HG03457 (cell line): ENCODE data around the gene LRRC10B.
"Not testable (repeated sequence)": the region's sequence is repeated elsewhere in the genome, so short reads cannot be mapped to it uniquely, and the experiment has no call there.

ENCODE experiments used
- ATAC-seq: cut with Tn5 transposase; IDR thresholded peaks from one replicate; pipeline ENCODE4 v1.9.1; 2021; ENCODE audit warnings: moderate number of reproducible peaks; ENCODE audit not compliant: unreplicated experiment

The LRRC10B gene

DNA sequence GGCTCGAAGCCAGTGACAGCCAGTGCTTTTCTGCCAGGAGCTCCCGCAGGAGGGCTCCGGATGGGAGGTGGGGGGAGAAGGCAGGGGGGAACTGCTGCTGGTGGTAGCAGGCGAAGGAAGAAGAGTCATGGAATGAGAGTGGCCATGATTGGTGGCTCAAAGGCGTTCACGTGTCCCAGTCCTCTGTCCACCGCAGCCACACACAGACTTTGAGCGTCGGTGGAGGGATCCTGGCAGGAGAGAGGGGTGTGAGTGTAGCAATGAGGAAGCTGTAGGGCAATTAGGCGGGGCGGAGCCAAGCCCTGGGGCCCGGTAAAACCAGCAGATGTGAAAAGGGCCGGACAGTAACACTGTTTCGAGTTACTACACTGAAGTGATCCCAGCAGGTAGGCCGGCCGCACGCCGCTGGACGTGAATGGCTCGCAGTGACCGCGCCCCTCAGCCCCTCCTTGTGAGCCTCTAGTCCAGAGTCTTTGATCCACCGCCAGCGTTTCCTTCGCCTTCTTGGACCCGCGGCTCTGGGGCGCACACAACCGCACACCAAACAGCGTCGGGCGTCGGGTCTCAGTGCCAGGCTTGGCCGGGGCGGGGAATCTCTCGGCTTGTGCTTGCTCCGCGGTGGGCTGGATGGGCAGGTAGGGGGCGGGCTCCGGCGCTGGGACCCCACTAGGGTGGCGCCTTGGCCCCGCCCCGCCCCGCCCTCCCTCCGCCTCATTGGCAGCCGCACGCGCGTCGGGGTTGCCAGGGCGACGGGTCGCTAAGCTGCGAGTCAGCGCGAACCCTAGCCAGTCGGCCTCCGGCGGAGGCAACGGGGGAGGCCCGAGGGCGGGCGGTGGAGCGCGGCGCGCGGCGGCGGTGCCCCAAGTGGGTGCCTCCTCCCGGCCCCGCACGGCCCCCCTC is at the start of gene LRRC10B:
LRRC10B (plus strand) TSS at position 788 of the 900 bp plus-strand sequence. CDS start 250 bp downstream, outside the sequence.
- ATAC-seq: no peak

DNA sequence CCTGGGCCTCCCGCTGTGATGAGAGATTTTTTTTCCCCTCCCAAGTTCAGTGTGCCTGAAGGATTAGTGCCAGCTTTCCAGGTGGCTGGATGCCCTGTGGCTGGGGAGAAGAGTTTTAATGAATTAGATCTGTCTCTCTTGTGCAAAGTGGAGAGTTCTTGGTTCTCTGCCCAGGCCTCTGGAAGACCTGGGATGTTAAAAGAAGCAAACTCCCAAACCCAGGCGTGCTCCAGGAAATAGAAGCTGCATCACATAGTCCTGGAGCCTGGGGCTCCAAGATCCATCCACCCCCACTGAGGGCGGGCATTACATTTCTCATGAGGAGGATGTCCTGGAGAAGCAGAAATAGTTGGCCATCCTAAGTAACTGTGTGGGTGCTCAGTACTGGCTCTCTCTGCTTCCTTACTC is 48.1 kb upstream of the LRRC10B start:
- ATAC-seq: no peak

DNA sequence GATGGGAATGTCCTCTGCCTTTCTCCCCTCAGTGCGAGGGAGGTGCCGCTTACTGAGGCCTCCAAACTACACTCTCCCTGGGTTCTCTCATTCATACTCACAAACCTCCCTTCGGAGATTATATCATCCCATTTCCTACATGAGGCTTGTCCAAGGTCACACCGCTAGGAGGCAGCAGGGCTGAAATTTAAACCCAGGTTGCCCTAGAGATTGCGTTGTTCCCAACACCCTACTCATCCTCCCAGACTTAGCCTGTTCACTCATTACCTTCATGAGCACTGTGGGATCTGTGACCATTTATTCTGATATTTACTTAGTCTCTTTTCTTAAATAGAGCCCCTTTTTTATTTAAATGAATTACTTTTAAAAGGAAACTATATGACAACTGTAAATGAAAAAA is 47.6 kb upstream of the LRRC10B start:
- ATAC-seq: no peak

DNA sequence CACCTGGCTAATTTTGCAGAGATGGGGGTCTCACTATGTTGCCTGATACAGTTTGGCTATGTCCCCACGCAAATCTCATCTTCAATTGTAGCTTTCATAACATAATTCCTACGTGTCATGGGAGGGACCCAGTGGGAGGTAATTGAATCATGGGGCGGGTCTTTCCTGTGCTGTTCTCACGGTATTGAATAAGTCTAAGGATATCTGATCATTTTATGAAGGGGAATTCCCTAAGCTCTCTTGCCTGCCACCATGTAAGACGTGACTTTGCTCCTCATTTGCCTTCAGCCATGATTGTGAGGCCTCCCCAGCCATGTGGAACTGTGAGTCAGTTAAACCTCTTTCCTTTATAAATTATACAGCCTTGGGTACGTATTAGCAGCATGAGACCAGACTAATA is 40.9 kb upstream of the LRRC10B start:
- not testable (repeated sequence) for ATAC-seq

DNA sequence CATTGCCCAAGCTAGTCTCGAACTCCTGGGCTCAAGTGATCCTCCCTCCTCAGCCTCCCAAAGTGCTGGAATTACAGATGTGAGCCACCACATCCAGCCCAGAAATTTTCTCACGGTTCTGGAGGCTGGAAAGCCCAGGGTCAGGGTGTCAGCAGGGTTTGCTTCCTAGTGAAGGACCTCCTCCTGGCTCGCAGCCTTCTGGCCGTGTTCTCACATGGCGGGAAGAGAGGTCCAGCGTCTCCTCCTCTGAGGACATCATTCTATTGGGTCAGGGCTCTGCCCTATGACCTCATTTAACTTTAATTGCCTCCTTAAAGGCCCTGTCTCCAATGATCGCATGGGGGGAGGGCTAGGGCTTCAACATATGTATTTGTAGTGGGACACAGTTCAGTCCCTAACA is 40.5 kb upstream of the LRRC10B start:
- no peak for ATAC-seq

DNA sequence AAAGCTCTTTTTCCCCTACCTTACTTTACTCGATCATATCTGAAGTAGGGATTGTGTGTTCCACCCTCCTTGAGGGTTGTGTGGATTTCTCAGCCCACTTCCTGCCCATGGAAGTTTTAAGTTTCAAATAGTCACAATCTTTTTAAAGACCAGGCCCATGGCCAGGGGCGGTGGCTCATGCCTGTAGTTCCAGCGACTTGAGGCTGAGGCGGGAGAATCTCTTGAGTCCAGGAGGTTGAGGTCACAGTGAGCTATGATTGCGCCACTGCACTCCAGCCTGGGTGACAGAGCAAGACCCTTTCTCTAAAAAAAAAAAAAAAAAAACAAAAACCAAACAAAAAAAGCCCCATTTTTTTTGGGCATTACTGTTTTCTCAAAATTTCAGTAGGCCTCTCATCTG is 36.3 kb upstream of the LRRC10B start:
- ATAC-seq: no peak

DNA sequence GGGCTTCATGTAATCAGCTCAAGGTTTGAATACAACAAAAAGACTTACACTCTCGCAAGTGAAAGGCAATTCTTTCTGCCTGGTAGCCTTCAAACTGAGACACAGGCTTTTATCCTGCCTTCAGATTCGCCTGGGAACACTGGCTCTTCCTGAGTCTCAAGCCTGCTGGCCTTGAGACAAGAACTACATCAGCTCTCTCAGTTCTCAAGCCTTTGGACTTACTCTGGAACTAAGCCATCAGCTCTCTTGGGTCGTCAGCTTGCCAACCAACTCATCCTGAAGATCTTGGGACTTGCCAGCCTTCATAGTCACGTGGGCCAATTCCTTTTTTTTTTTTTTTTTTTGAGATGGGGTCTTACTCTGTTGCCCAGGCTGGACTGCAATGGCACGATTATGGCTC is 35.7 kb upstream of the LRRC10B start:
- no peak for ATAC-seq

DNA sequence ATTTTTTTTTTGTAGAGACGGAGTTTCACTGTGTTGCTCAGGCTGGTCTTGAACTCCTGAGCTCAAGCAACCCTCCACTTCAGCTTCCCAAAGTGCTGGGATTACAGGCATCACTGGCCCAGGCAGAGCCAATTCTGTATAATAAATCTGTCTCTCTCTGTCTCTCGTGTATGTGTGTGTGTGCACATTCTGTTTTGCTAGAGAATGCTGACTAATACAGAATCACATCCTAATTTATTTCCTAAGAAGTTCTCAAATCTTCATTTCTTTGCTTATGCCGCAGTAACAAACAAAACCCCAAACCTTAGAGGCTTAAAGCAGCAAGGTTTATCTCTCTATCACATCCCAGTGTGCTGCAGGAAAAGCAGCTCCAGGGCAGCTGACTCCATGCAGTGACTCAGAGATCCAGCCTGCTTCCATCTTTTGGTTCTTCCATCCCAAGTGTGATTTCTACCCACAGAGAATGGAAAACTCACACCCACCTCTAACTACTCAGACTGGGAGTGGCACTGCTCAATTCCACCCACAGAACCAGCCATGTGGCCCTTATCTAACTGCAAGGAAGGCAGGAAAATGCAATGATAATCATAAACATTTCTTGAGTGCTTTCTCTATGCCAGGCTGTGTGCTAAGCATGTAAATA is 35.1 kb upstream of the LRRC10B start:
- no peak for ATAC-seq

DNA sequence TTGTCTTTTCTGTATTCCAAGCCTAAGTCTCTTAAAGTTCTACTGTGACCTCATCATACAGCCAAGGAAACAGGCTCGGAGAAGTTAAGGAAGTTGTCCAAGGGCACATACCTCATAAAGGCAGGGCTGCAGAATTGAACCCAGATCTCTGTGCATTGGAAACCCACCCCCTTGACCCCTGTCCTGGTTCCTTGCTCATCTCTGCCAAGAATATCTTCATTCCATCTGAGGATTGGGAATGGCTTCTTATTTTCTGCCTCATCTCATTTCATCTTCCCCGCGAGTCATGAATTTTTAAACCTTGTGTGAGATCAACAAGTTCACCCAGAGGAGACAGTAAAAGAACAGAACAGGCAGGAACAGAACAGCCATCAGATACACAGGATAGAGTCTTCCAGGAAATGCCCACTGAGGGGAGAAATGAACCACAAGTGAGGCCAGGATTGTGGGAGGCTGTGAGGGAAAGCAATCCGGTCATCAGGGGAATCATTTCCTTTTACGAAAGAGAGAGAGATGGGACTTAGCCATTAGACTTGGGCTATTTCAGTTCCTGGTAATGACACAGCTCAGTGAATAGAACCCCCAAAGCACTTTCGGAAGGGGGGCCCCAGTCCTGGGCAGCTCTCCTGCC is 34.4 kb upstream of the LRRC10B start:
- ATAC-seq: no peak

DNA sequence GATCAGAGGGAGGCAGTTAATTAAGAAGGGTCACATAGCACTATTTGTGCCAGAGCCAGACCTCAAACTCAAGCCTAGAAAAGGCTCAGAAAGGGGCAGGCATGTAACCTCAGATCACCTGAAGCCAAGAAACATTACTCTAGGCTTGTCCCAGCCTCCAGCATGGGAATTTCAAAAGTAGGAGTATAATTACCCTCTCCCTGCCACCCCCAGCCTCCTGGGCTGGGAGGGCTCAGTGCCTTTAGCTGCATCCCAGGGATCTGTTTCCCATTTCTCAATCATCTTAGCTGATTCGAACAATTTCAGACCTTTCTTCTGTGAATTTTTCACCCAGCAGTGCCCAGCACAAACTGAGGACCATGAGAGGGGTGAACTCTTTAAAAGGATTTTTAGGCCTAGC is 33.1 kb upstream of the LRRC10B start:
- ATAC-seq: no peak

DNA sequence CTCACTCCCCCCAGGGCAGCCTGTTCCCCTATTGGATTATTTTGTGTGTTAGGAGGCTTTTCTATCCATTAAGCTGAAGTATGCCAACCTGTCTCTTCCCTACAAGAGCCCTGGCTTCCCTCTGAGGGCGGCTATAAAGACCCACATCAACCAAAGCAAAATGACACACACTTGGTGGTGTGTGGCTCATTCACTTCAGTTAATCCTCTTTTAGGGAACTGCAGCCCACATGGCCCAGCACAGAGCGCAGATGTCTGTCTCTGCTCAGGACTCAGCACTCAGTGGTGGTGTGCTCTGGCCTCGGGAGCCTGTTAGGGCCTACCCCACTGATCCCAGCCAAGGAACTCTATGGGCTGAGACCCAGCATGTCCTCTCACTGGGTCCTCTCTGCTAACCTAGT is 32.2 kb upstream of the LRRC10B start:
- no peak for ATAC-seq

DNA sequence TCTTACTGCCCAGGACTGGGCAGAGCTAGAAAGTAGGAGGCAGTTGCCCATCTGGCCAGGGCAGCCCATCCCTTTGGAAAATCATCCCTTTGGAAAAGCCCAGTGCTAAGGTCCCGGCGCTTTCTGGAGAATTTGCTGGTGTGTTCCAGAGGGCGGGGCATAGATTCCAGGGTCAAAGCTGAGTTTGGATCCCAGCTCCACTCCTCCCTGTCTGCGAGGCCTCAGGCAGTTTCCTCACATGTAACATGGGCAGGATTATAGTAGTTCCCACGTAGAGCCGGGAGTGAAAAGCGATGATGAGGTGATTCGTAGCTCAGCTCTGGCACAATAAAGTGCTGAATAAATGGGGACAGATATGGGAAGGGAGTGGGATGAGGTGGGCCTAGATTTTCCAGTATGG is 31.4 kb upstream of the LRRC10B start:
- ATAC-seq: no peak

DNA sequence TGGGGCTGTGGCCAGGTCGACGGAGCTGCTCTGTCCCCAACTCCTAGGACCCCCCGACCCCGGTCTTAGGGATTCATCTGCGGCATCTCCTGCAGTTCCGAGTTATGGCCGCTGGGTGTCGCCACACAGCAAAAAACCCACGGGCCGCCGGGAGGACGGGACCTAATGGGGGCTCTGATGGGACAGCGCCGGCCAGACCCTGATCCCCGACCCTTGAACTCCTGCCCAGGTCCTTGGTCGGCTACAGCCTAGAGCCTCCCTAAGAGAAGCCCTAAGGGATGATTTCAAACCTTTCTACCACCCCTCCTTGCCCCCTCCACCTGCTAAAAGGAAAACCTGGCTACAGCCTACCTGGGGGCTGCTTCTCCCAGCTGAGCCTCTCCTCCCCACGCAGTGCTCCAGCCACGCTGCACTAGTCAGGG is 30.8 kb upstream of the LRRC10B start:
- ATAC-seq: no peak

DNA sequence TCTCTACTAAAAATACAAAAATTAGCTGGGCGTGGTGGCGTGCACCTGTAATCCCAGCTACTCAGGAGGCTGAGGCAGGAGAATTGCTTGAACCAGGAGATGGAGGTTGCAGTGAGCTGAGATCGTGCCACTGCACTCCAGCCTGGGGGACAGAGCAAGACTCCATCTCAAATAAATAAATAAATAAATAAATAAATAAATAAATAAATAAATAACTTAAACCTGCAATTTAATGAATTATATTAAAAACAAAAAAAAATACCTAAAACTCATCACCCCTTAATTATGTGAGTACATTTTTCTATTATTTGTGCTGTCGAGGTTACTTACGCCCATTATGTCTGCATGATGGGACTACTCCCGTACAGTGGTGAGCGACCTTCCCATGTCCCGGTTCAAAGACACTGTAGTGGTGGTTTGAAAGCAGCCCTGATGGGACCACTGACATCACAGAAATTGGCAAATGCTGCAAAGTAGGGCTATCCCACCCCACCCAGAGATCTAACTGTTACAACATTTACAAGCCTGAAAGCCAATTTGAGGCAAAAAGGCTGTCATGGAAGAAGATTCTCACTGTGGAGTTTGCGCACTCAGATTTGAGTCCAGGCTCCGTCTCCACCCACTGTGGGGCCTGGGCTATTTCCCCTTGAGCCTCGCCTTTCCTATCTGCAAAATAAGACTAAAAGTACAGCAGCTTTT is 29.0 kb upstream of the LRRC10B start:
- not testable (repeated sequence) for ATAC-seq

DNA sequence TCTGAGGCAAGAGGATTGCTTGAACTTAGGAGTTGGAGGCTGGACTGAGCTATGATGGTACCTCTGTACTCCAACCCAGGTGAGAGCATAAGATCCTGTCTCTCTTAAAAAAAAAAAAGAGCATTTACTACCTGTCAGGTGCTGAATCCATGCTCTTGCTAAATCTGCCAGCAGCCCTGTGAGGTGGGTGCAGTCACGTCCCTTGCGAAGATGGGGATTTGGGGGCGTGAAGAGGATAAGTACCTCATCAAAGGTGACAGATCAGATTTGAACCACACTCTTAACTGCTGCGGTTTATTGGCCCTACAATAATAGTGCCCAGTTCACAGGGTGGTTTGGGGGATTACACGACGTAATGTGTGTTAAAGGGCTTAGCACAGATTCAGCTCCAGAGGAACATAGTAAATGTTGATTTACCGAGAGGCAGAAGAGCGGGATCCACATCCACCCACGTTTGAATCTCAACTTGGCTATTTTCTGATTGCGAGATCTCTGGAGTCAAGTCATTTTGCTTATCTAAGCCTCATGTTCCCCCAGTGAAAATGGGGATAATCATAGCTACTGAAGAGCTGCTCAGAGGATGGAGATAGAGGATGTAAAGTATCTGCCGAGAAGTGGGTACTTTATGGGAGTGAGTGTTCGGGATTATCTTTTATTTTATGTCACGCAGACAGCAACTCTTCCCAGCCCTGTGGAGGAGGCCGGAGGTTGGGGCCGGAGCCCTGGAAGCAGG is 28.1 kb upstream of the LRRC10B start:
- no peak for ATAC-seq

DNA sequence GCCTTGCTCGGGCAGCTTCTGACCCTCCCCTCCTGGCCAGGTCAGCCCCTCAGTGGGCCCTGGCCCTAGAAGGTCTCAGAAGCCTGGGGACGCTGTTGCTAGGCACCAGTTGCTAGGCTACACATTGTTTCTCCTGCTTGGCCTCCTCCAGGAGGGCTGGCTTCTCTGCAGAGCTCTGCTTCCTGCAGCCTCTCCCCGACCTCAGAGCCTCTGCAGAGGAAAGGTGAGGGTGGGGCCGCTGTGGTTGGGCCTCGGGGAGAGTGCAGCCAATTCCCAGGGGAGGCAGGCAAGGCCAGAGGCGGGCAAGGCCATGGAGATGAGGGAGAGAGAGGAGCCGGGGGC is 27.6 kb upstream of the LRRC10B start:
- no peak for ATAC-seq

DNA sequence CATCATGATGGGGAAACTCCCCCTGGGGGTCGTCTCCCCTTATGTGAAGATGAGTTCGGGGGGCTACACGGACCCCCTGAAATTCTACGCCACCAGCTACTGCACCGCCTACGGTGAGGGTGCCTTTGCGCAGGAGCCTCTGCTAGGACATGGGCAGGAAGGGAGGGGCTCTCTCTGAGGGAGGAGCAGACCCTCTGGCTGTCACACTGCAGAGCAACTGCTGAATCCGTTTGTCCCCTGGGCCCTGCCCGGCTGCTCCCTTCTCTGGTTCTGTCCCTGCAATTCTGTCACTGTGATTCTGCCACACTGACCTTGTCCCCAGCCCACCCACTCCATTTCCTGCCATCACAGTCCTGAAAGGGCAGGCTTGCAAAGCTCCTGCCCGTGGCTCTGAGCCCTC is 26.7 kb upstream of the LRRC10B start:
- no peak for ATAC-seq

DNA sequence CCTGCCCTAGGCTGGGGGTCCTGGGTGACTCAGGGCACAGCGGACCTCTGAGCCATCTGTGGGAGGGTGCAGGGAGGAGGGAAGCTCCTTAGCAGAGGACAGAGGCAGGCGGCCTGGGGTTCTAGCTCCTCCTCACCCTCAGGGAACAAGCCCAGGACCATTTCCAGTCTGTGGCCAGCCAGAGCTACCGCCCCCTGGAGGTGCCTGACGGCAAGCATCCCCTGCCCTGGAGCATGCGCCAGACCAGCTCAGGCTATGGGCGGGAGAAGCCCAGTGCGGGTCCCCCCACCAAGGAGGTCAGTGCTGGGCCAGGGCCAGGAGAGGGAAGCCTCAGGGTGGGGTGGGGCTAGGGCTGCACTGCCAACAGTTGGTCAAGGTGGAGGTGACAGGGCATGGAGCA is 26.0 kb upstream of the LRRC10B start:
- ATAC-seq: no peak

DNA sequence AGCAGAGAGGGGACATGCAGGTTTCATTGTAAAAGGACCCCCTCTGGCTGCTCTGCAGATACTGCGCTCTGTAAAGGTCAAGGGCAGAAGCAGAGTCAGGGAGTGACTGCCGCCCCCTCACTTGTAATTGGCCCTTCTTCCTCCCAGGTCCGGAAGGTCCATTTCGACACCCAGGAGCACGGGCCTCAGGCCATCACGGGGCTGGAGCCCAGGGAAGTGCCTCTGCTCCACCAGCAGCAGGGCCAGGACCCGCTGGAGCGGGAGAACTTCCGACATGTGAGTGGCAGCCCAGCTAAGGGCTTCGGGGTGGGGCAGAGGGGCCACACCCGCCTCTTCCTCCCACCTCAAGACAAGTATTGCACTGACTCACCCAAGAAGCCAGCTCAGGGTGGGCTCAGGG is 24.0 kb upstream of the LRRC10B start:
- no peak for ATAC-seq

DNA sequence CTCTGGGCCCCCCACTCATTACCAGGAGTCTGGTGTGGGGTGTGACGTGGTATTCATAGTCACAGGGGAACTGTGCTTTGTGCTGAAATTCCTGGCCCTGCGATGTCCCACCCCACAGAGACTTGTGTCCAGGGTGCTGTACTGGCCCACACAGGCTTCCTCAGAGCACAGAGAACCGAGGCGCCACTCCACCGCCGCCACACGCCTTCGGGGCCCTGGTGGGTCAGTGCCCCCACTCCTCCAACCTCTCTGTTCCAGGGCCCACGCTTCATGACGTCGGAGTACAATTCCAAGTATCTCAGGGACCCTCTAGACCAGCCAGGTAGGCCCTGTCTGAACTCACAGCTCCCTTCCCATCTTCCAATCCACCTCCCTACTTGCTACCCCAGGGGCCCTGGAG is 23.5 kb upstream of the LRRC10B start:
- no peak for ATAC-seq
